Daoy (cell line): ENCODE measurements around the gene INTS12. TPM values are rescaled to one million over a fixed set of nuclear protein-coding genes. Genes with fewer than 3 reads are reported as not detected.
"Not testable (repeated sequence)": the region's sequence is repeated elsewhere in the genome, so short reads cannot be mapped to it uniquely, and the experiment has no call there.

Experiments used
- DNase-seq: peaks from one replicate; pipeline ENCODE4 v3.0.0-alpha.2; 2015; ENCODE audit warnings: low read depth
- total RNA-seq: library from RNA; depleted of rRNA; stranded (reverse); fragments of >200 nt; shearing (Covaris generic); gene quantifications from 2 replicates; pipeline ENCODE4 v1.2.3, GENCODE V29; 2014; rRNA removed

INTS12 gene
- total RNA-seq = 7.1 and 11.0 TPM in 2 replicates

GRCh38 chr4:105708181-105709080, at the start of gene INTS12, which contains the start of gene GSTCD:
Gene INTS12 (minus strand): TSS chr4:105708689. CDS start chr4:105700005, 8,684 bp downstream.
Gene GSTCD (plus strand): TSS chr4:105708784. CDS start chr4:105717614, 8,830 bp downstream.
- DNase-seq = peak; percentile 84

GRCh38 chr4:105755375-105755774, 46.9 kb upstream of the INTS12 start:
- DNase-seq = no peak

- no peak for DNase-seq
Observed at GRCh38 chr4:105753361-105753760, 44.9 kb upstream of the INTS12 start.

- no peak for DNase-seq
Observed at GRCh38 chr4:105751718-105752299, 43.3 kb upstream of the INTS12 start.

GRCh38 chr4:105748222-105748621, 39.7 kb upstream of the INTS12 start:
- no peak for DNase-seq

GRCh38 chr4:105741548-105741947, 33.1 kb upstream of the INTS12 start:
- DNase-seq = no peak

- DNase-seq = not testable (repeated sequence)
Observed at GRCh38 chr4:105735217-105735616, 26.7 kb upstream of the INTS12 start.

- DNase-seq = not testable (repeated sequence)
Observed at GRCh38 chr4:105729895-105730294, 21.4 kb upstream of the INTS12 start.

GRCh38 chr4:105725623-105726022, 17.1 kb upstream of the INTS12 start:
- DNase-seq = no peak

GRCh38 chr4:105719204-105719603, 10.7 kb upstream of the INTS12 start:
- DNase-seq = no peak

- no peak for DNase-seq
Observed at GRCh38 chr4:105715692-105716278, 7.3 kb upstream of the INTS12 start.

GRCh38 chr4:105714932-105715331, 6.4 kb upstream of the INTS12 start:
- DNase-seq = no peak

- DNase-seq = no peak
Observed at GRCh38 chr4:105714071-105714521, 5.6 kb upstream of the INTS12 start.

GRCh38 chr4:105712766-105713165, 4.3 kb upstream of the INTS12 start:
- no peak for DNase-seq

- peak; percentile 6 for DNase-seq
Observed at GRCh38 chr4:105710678-105711077, 2.2 kb upstream of the INTS12 start.

GRCh38 chr4:105710012-105710600, 1.6 kb upstream of the INTS12 start:
- peak; percentile 2 for DNase-seq

- peak; percentile 10 for DNase-seq
Observed at GRCh38 chr4:105709081-105709450, 577 bp upstream of the INTS12 start.

GRCh38 chr4:105707782-105708180, 708 bp downstream of the INTS12 start:
- DNase-seq = no peak

- DNase-seq = no peak
Observed at GRCh38 chr4:105698607-105699006, 9.9 kb downstream of the INTS12 start.

GRCh38 chr4:105695832-105696231, 12.7 kb downstream of the INTS12 start:
- not testable (repeated sequence) for DNase-seq

GRCh38 chr4:105694812-105695211, 13.7 kb downstream of the INTS12 start:
- not testable (repeated sequence) for DNase-seq

GRCh38 chr4:105686571-105686970, 21.9 kb downstream of the INTS12 start:
- no peak for DNase-seq
